SH-SY5Y (cell line): Measurements from ENCODE around the gene GADD45B.

Experiments used
- GATA2 ChIP-seq: IDR thresholded peaks from 2 replicates; pipeline ENCODE4 v1.6.1; 2011; ENCODE audit warnings: mild to moderate bottlenecking, low read depth, low read length
- GATA3 ChIP-seq: IDR thresholded peaks from 2 replicates; pipeline ENCODE4 v1.6.1; 2011; ENCODE audit warnings: low read depth, mild to moderate bottlenecking, low read length, moderate library complexity

Gene GADD45B

GRCh38 chr19:2475702-2476450, at the start of gene GADD45B:
Gene GADD45B (plus strand): TSS chr19:2476127. CDS start chr19:2476359, 232 bp downstream.
- TF ChIP-seq GATA2, result no peak
- TF ChIP-seq GATA3, result no peak

DNA sequence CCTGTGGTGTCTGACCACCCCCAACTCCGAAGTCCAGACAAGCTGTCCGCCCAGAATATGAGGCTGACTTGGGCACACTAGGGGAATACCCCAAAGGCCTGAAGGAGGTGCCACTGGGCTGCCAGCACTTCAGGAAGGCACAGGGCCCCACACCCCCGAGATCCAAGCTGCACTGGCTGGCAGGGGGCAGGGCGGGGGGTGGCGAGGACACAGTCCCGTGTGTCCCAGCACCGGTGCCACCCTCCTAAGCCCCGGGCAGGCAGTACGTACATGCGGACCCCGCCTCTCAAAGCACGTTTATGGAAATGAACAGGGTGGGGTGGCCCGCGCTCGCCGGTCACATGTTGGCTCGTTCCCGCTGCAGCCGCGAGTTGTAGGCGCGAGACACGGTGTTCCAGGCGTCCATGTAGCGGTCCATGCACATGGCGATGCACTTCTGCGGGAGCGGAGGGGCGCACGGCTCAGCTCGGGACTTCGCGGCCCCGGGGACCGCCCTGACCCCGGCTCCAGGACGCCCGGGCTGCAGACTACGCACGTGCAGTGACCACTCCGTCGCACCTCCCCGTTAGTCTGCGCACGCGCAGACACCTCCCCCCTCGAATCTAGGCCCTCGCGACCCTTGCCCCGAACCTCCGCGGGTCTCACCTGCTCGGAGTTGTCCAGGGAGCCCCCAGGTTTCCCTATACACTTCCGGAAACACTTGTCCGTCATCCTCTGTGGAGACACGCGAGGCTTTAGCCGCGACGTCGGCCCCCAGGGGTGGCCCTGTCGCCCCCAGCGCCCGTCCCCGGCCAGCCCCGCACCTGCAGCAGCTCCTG, 49.1 kb upstream of the GADD45B start:
- TF ChIP-seq GATA3 (no peak), GATA2 (no peak)

GRCh38 chr19:2427429-2428320, 48.3 kb upstream of the GADD45B start, which contains the start of gene TIMM13:
Gene TIMM13 (minus strand): TSS chr19:2427586. CDS start chr19:2427533, 53 bp downstream.
- TF ChIP-seq GATA2, result no peak
- no peak for TF ChIP-seq GATA3

DNA sequence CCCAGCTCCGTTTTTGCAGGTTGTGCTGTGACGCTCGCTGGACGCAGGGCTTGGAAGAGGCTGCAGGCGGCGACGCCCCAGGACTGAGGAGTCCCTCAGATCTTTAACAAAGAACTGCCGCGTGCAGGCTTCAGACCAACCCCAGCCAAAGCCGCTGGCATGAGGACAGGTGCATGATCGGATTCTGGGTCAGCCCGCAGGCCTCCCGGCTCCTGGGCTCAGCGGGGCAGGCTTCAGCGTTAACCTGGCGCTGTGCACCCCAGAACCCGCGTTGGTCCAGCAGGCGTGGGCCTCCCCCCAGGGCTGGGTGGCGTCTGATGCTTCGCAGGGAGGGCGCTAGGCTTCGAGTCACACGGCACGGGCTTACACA, 47.6 kb upstream of the GADD45B start:
- no peak for TF ChIP-seq GATA2
- TF ChIP-seq GATA3, result no peak

- TF ChIP-seq GATA2, result no peak
- TF ChIP-seq GATA3, result no peak
These were observed 46.9 kb upstream of the GADD45B start for GRCh38 chr19:2428756-2429711.

DNA sequence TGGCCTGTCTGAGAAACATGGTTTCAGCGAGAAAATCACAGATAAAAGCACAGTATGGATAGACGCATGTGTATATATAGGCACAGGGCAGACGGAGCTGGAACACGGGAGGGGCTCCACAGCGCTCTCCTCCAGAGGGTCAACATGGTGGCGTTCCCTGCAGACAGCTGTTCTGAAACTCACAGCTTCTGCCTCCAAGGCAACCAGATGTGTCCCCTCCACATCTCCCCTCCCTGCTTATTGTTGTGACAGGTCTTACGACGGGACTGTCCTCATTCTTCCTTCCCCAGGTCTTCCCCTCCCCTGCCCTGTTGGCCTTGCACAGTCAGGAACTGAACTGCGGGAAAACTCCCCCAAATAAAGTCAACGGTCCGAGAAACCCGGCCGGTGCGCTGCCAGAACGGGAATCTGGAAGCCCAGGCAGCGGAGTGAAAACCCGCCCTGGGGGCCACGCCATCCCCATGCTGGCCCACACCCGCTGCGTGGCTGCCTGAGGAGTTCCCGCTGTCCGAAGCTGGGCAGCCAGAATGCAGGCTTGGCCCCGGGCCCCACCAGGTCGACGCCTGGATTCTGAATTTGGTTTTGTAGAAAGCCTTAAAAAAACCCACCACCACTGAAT, 45.9 kb upstream of the GADD45B start:
- TF ChIP-seq GATA2, result no peak
- no peak for TF ChIP-seq GATA3

- TF ChIP-seq GATA3, result no peak
- no peak for TF ChIP-seq GATA2
These were observed 44.4 kb upstream of the GADD45B start for GRCh38 chr19:2431318-2432055.

GRCh38 chr19:2432131-2432848, 43.6 kb upstream of the GADD45B start:
- TF ChIP-seq GATA2 (no peak), GATA3 (no peak)

- TF ChIP-seq GATA2 (no peak), GATA3 (no peak)
These were observed 42.1 kb upstream of the GADD45B start for GRCh38 chr19:2433854-2434253.

GRCh38 chr19:2434267-2434666, 41.7 kb upstream of the GADD45B start:
- TF ChIP-seq GATA2 (no peak), GATA3 (no peak)

DNA sequence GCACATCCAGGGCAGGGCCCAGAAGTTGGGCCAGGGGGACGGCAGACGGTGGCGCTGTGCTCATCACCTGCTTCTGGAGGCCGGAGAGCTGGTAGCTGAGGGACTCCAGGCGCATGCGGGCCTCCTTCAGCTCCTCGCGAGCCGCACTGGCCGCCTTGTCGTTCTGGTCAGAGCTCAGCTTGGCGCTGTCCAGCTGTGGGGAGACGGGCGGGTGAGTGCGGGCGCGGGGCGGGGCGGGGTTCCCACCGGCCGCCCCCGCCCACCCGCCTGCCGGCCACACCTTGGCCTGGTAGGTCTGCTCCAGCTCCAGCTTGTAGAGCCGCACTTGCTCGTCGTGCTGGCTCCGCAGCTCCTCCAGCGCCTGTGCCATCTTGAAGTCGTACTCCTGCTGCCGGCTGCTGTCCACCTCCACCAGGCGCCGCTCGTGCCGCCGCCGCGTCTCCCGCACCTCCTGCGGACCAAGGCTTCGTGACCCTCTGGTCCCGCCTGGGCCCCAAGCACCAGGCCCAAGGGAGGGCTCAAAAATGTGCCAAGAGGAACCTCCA, 41.1 kb upstream of the GADD45B start:
- TF ChIP-seq GATA2, result no peak
- TF ChIP-seq GATA3, result no peak

DNA sequence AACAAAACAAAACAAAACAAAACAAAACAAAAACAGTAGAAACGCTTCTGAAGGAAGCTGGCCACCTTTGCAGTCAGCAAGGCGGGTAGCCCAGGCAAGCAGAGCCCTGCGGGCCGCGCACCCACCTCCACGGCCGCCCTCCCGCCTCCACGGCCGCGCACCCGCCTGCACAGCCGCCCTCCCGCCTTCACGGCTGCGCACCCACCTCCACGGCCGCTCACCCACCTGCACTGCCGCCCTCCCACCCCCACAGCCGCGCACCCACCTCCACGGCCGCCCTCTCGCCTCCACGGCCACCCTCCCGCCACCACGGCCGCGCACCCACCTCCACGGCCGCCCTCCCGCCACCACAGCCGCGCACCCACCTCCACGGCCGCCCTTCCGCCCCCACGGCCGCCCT, 39.5 kb upstream of the GADD45B start:
- TF ChIP-seq GATA2 (no peak), GATA3 (no peak)
